Measurements from ENCODE around the gene FLYWCH2.

The FLYWCH2 gene

GRCh38 chr16:2854700-2855309, 28.2 kb upstream of the FLYWCH2 start:
- peak; percentile 69 for DNase-seq

GRCh38 chr16:2855536-2855935, 27.5 kb upstream of the FLYWCH2 start:
- no peak for DNase-seq

GRCh38 chr16:2856061-2856670, 26.8 kb upstream of the FLYWCH2 start:
- peak; percentile 62 for DNase-seq

GRCh38 chr16:2856686-2857450, 26.1 kb upstream of the FLYWCH2 start:
- DNase-seq, result no peak

- peak; percentile 56 for DNase-seq
Observed at GRCh38 chr16:2857451-2858244, 25.4 kb upstream of the FLYWCH2 start, which contains the start of gene PRSS22. PRSS22 (minus strand) TSS chr16:2858170; CDS start chr16:2858104, 66 bp downstream.

- peak; percentile 53 for DNase-seq
Observed at GRCh38 chr16:2858245-2859025, 24.6 kb upstream of the FLYWCH2 start.

- DNase-seq, result peak; percentile 46
Observed at GRCh38 chr16:2859686-2860265, 23.2 kb upstream of the FLYWCH2 start.

GRCh38 chr16:2860826-2861567, 22.0 kb upstream of the FLYWCH2 start:
- peak; percentile 51 for DNase-seq

GRCh38 chr16:2865651-2866050, 17.4 kb upstream of the FLYWCH2 start:
- DNase-seq, result no peak

GRCh38 chr16:2866431-2866830, 16.6 kb upstream of the FLYWCH2 start:
- DNase-seq, result no peak

- DNase-seq, result no peak
Observed at GRCh38 chr16:2867661-2867986, 15.4 kb upstream of the FLYWCH2 start.

GRCh38 chr16:2867987-2868789, 14.8 kb upstream of the FLYWCH2 start:
- DNase-seq, result peak; percentile 98

- DNase-seq, result no peak
Observed at GRCh38 chr16:2871926-2872325, 11.1 kb upstream of the FLYWCH2 start.

- DNase-seq, result no peak
Observed at GRCh38 chr16:2874032-2874911, 8.7 kb upstream of the FLYWCH2 start.

- peak; percentile 87 for DNase-seq
Observed at GRCh38 chr16:2874912-2875362, 8.1 kb upstream of the FLYWCH2 start.

- no peak for DNase-seq
Observed at GRCh38 chr16:2879854-2880508, 3.0 kb upstream of the FLYWCH2 start.

- peak; percentile 70 for DNase-seq
Observed at GRCh38 chr16:2881783-2882649, 999 bp upstream of the FLYWCH2 start.

- DNase-seq, result peak; percentile 71
Observed at GRCh38 chr16:2883458-2883908, 468 bp downstream of the FLYWCH2 start.
